HG03521 (cell line): Measurements from ENCODE around the gene PNMA6E.

Experiments used
- ATAC-seq: cut with Tn5 transposase; IDR thresholded peaks from one replicate; pipeline ENCODE4 v1.9.1; 2021; ENCODE audit warnings: mild to moderate bottlenecking, moderate library complexity; ENCODE audit not compliant: unreplicated experiment

The PNMA6E gene

GRCh38 chrX:153438532-153438931 is 37.4 kb upstream of the PNMA6E start:
- no peak for ATAC-seq

- ATAC-seq = no peak
These were observed 34.7 kb upstream of the PNMA6E start for GRCh38 chrX:153435845-153436244.

GRCh38 chrX:153434801-153435200 is 33.7 kb upstream of the PNMA6E start:
- ATAC-seq = no peak

- no peak for ATAC-seq
These were observed 32.7 kb upstream of the PNMA6E start for GRCh38 chrX:153433781-153434285.

GRCh38 chrX:153433161-153433680 is 32.1 kb upstream of the PNMA6E start:
- no peak for ATAC-seq

- no peak for ATAC-seq
These were observed 29.6 kb upstream of the PNMA6E start for GRCh38 chrX:153430796-153431195.

- ATAC-seq = no peak
These were observed 25.1 kb upstream of the PNMA6E start for GRCh38 chrX:153426204-153426603.

- no peak for ATAC-seq
These were observed 22.5 kb upstream of the PNMA6E start for GRCh38 chrX:153423652-153424051.

GRCh38 chrX:153421856-153422255 is 20.7 kb upstream of the PNMA6E start:
- ATAC-seq = no peak

- no peak for ATAC-seq
These were observed 19.9 kb upstream of the PNMA6E start for GRCh38 chrX:153420851-153421599.

GRCh38 chrX:153417637-153418036 is 16.5 kb upstream of the PNMA6E start:
- no peak for ATAC-seq

- no peak for ATAC-seq
These were observed 15.8 kb upstream of the PNMA6E start for GRCh38 chrX:153416781-153417450.

GRCh38 chrX:153414856-153415510 is 13.8 kb upstream of the PNMA6E start:
- ATAC-seq = no peak

GRCh38 chrX:153413731-153414130 is 12.6 kb upstream of the PNMA6E start:
- ATAC-seq = no peak

- no peak for ATAC-seq
These were observed 11.9 kb upstream of the PNMA6E start for GRCh38 chrX:153412746-153413720.

GRCh38 chrX:153411988-153412574 is 10.9 kb upstream of the PNMA6E start:
- ATAC-seq = no peak

- peak; percentile 67 for ATAC-seq
These were observed 10.3 kb upstream of the PNMA6E start, which contains the start of gene ZFP92 for GRCh38 chrX:153411255-153411987. Gene ZFP92 (plus strand): TSS chrX:153411472. CDS start chrX:153418323, 6,851 bp downstream.

GRCh38 chrX:153410888-153411254 is 9.7 kb upstream of the PNMA6E start:
- no peak for ATAC-seq

GRCh38 chrX:153410373-153410772 is 9.2 kb upstream of the PNMA6E start:
- ATAC-seq = no peak
